Rectal smooth muscle tissue (tissue), 1 donor: ENCODE results near the gene OSBP2.
"Not testable (repeated sequence)": the region's sequence is repeated elsewhere in the genome, so short reads cannot be mapped to it uniquely, and the experiment has no call there.

Experiments
- H3K27ac ChIP-seq: one replicate; pipeline ENCODE4 v1.7.0; 2013; ENCODE audit warnings: low read depth, low read length, inconsistent platforms
- H3K27me3 ChIP-seq: one replicate; pipeline ENCODE4 v1.7.0; 2013; ENCODE audit warnings: low read length; ENCODE audit not compliant: control insufficient read depth, insufficient read depth
- H3K36me3 ChIP-seq: one replicate; pipeline ENCODE4 v1.7.0; 2013; ENCODE audit warnings: low read length; ENCODE audit not compliant: control insufficient read depth, insufficient read depth
- H3K4me1 ChIP-seq: one replicate; pipeline ENCODE4 v1.7.0; 2013; ENCODE audit warnings: low read length; ENCODE audit not compliant: control insufficient read depth, insufficient read depth
- H3K4me3 ChIP-seq: one replicate; pipeline ENCODE4 v1.7.0; 2013; ENCODE audit warnings: low read length
- H3K9ac ChIP-seq: one replicate; pipeline ENCODE4 v1.7.0; 2013; ENCODE audit warnings: low read length

The OSBP2 gene

GRCh38 chr22:30732426-30732825 lies 37.8 kb downstream of the OSBP2 start:
- no peaks in the 10 kb centered on the region for H3K36me3 ChIP-seq
- H3K4me1 ChIP-seq, result no peaks in the 10 kb centered on the region
- no peak overlapping the region for H3K27ac ChIP-seq
- no peaks in the 10 kb centered on the region for H3K27me3 ChIP-seq
- H3K9ac ChIP-seq, result no peak overlapping the region
- H3K4me3 ChIP-seq, result no peak overlapping the region

GRCh38 chr22:30733181-30733631 lies 38.5 kb downstream of the OSBP2 start:
- Histone ChIP-seq H3K27me3 (no peaks in the 10 kb centered on the region), H3K4me1 (no peaks in the 10 kb centered on the region), H3K4me3 (no peak overlapping the region), H3K27ac (no peak overlapping the region), H3K9ac (no peak overlapping the region), H3K36me3 (no peaks in the 10 kb centered on the region)

GRCh38 chr22:30740007-30740406 lies 45.3 kb downstream of the OSBP2 start:
- not testable (repeated sequence) for H3K36me3 ChIP-seq, H3K27ac ChIP-seq, H3K9ac ChIP-seq, H3K4me3 ChIP-seq, H3K4me1 ChIP-seq, H3K27me3 ChIP-seq

GRCh38 chr22:30740511-30740910 lies 45.8 kb downstream of the OSBP2 start:
- H3K4me1 ChIP-seq, H3K36me3 ChIP-seq, H3K9ac ChIP-seq, H3K27ac ChIP-seq, H3K4me3 ChIP-seq, H3K27me3 ChIP-seq: not testable (repeated sequence)

- H3K9ac ChIP-seq, result no peak overlapping the region
- H3K36me3 ChIP-seq, result no peaks in the 10 kb centered on the region
Measured at GRCh38 chr22:30742291-30743256, 47.9 kb downstream of the OSBP2 start.

GRCh38 chr22:30743257-30744020 lies 48.8 kb downstream of the OSBP2 start:
- H3K9ac ChIP-seq, result no peak overlapping the region
- H3K4me3 ChIP-seq, result no peak overlapping the region
- no peaks in the 10 kb centered on the region for H3K4me1 ChIP-seq
- no peaks in the 10 kb centered on the region for H3K36me3 ChIP-seq
- H3K27ac ChIP-seq, result no peak overlapping the region
- no peaks in the 10 kb centered on the region for H3K27me3 ChIP-seq

More at GRCh38 chr22:30742291-30743256, 47.9 kb downstream of the OSBP2 start:
- H3K4me1 ChIP-seq, result no peaks in the 10 kb centered on the region
- H3K27ac ChIP-seq, result no peak overlapping the region
- H3K27me3 ChIP-seq, result no peaks in the 10 kb centered on the region
- no peak overlapping the region for H3K4me3 ChIP-seq

- Histone ChIP-seq H3K36me3 (no peaks in the 10 kb centered on the region), H3K4me1 (no peaks in the 10 kb centered on the region), H3K27me3 (no peaks in the 10 kb centered on the region), H3K4me3 (no peak overlapping the region), H3K9ac (no peak overlapping the region), H3K27ac (no peak overlapping the region)
Measured at GRCh38 chr22:30744224-30744623, 49.5 kb downstream of the OSBP2 start.

- no peak overlapping the region for H3K9ac ChIP-seq
- no peak overlapping the region for H3K4me3 ChIP-seq
- no peaks in the 10 kb centered on the region for H3K36me3 ChIP-seq
- H3K27me3 ChIP-seq, result no peaks in the 10 kb centered on the region
- H3K4me1 ChIP-seq, result no peaks in the 10 kb centered on the region
- H3K27ac ChIP-seq, result no peak overlapping the region
Measured at GRCh38 chr22:30747493-30747892, 52.8 kb downstream of the OSBP2 start.

GRCh38 chr22:30749272-30749671 lies 54.6 kb downstream of the OSBP2 start:
- no peaks in the 10 kb centered on the region for H3K36me3 ChIP-seq
- no peaks in the 10 kb centered on the region for H3K4me1 ChIP-seq
- no peak overlapping the region for H3K4me3 ChIP-seq
- no peaks in the 10 kb centered on the region for H3K27me3 ChIP-seq
- no peak overlapping the region for H3K27ac ChIP-seq
- no peak overlapping the region for H3K9ac ChIP-seq

- Histone ChIP-seq H3K4me1 (no peaks in the 10 kb centered on the region), H3K4me3 (no peak overlapping the region), H3K36me3 (no peaks in the 10 kb centered on the region), H3K27me3 (no peaks in the 10 kb centered on the region), H3K27ac (no peak overlapping the region), H3K9ac (no peak overlapping the region)
Measured at GRCh38 chr22:30749849-30750248, 55.2 kb downstream of the OSBP2 start.

GRCh38 chr22:30751529-30751928 lies 56.9 kb downstream of the OSBP2 start:
- no peaks in the 10 kb centered on the region for H3K36me3 ChIP-seq
- H3K4me3 ChIP-seq, result no peak overlapping the region
- H3K4me1 ChIP-seq, result no peaks in the 10 kb centered on the region
- H3K27ac ChIP-seq, result no peak overlapping the region
- no peak overlapping the region for H3K9ac ChIP-seq
- H3K27me3 ChIP-seq, result no peaks in the 10 kb centered on the region

GRCh38 chr22:30752771-30753170 lies 58.1 kb downstream of the OSBP2 start:
- H3K27ac ChIP-seq, result no peak overlapping the region
- H3K4me1 ChIP-seq, result no peaks in the 10 kb centered on the region
- H3K36me3 ChIP-seq, result no peaks in the 10 kb centered on the region
- no peak overlapping the region for H3K9ac ChIP-seq
- no peak overlapping the region for H3K4me3 ChIP-seq
- no peaks in the 10 kb centered on the region for H3K27me3 ChIP-seq
